BJ (cell line): ENCODE measurements around the gene CCNL1. TPM values are rescaled to one million over a fixed set of nuclear protein-coding genes. Genes with fewer than 3 reads are reported as not detected.
"Not testable (repeated sequence)": the region's sequence is repeated elsewhere in the genome, so short reads cannot be mapped to it uniquely, and the experiment has no call there.

ENCODE experiments used
- CTCF ChIA-PET: fragments of 350-600 bp; formaldehyde crosslinking; extraction: SDS; loops from one replicate; lab custom pipeline; 2021; ENCODE audit warnings: antibody characterized with exemption, inconsistent platforms; lab: Yijun Ruan, JAX
- POLR2A ChIA-PET: fragments of 300-600 bp; sonication (Branson Sonifier 250); formaldehyde crosslinking; extraction: SDS; loops from one replicate; lab custom pipeline; 2021; ENCODE audit warnings: antibody characterized with exemption; lab: Charles Lee
- DNase-seq: peaks from one replicate; pipeline ENCODE4 v3.0.0-alpha.2; 2011; ENCODE audit warnings: low read depth
- H3K27me3 ChIP-seq: 2 replicates; pipeline ENCODE4 v1.6.0; 2011; ENCODE audit warnings: low read length; ENCODE audit not compliant: control insufficient read depth, insufficient read depth
- H3K36me3 ChIP-seq: 2 replicates; pipeline ENCODE4 v1.5.1; 2011; ENCODE audit warnings: low read length; ENCODE audit not compliant: control insufficient read depth, insufficient read depth
- H3K4me3 ChIP-seq: 2 replicates; pipeline ENCODE4 v1.5.1; 2011; ENCODE audit warnings: low read depth, mild to moderate bottlenecking, control low read depth, low read length
- polyA plus RNA-seq: library from polyadenylated mRNA; depleted of rRNA; stranded (reverse); fragments of >200 nt; gene quantifications from 2 replicates; pipeline ENCODE4 v1.2.3, GENCODE V29; 2011
- TF ChIP-seq, protein P1 (sequence below): IDR thresholded peaks from 2 replicates; pipeline ENCODE4 v1.5.1; 2011; ENCODE audit warnings: low read depth, mild to moderate bottlenecking, control low read depth, inconsistent platforms, low read length, moderate library complexity; ENCODE audit not compliant: insufficient read depth

CCNL1 gene
- polyA plus RNA-seq, 1 experiment, result 145 TPM

GRCh38 chr3:157199841-157200240 lies 39.9 kb upstream of the CCNL1 start:
- Histone ChIP-seq H3K27me3 (no peaks in the 10 kb centered on the region), H3K36me3 (no peaks in the 10 kb centered on the region), H3K4me3 (no peak overlapping the region)
- ChIA-PET CTCF (no interaction called here), POLR2A (interaction anchor here (0.7 kb wide), 1 partner anchor 45 kb away, joined by 4 read pairs; no protein-coding TSS in a partner anchor)
- TF ChIP-seq, protein P1, sequence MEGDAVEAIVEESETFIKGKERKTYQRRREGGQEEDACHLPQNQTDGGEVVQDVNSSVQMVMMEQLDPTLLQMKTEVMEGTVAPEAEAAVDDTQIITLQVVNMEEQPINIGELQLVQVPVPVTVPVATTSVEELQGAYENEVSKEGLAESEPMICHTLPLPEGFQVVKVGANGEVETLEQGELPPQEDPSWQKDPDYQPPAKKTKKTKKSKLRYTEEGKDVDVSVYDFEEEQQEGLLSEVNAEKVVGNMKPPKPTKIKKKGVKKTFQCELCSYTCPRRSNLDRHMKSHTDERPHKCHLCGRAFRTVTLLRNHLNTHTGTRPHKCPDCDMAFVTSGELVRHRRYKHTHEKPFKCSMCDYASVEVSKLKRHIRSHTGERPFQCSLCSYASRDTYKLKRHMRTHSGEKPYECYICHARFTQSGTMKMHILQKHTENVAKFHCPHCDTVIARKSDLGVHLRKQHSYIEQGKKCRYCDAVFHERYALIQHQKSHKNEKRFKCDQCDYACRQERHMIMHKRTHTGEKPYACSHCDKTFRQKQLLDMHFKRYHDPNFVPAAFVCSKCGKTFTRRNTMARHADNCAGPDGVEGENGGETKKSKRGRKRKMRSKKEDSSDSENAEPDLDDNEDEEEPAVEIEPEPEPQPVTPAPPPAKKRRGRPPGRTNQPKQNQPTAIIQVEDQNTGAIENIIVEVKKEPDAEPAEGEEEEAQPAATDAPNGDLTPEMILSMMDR, result no peak
- no peak for DNase-seq

- POLR2A ChIA-PET, result no interaction called here
- no peak for DNase-seq
- Histone ChIP-seq H3K27me3 (no peaks in the 10 kb centered on the region), H3K4me3 (no peak overlapping the region), H3K36me3 (no peaks in the 10 kb centered on the region)
- CTCF ChIA-PET, result interaction anchor here (1.9 kb wide), 1 partner anchor 9 kb away, joined by 4 read pairs; no protein-coding TSS in a partner anchor
- TF ChIP-seq, protein P1, result no peak
Observed at GRCh38 chr3:157195965-157196364, 36.0 kb upstream of the CCNL1 start.

DNA sequence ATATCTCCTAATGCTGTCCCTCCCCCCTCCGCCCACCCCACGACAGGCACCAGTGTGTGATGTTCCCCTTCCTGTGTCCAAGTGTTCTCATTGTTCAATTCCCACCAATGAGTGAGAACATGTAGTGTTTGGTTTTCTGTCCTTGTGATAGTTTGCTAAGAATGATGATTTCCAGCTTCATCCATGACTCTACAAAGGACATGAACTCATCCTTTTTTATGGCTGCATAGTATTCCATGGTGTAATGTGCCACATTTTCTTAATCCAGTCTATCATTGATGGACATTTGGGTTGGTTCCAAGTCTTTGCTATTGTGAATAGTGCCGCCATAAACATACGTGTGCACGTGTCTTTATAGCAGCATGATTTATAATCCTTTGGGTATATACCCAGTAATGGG lies 31.2 kb upstream of the CCNL1 start:
- CTCF ChIA-PET, DNase-seq: not testable (repeated sequence)

DNA sequence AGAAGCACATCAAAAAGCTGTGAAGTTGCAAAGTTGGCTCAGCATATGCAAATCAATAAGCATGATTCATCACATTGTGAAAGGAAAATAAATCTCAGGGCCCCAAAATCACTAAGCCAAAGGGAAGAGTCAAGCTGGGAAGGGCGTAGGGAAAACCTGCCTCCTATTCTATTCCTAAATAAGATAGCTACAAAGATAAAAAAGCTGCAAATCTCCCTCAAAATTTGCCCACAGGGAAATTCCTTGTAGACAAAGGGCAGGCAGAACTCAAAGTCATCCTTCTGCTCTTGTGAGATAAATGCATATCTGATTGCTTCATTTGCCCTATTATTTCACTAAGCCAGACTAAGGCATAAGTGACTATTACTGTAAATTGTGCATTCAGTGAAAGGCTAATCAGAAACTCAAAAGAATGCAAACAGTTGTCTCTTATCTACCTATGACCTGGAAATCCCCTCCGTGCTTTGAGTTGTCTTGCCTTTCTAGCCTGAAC lies 30.5 kb upstream of the CCNL1 start:
- Histone ChIP-seq H3K36me3 (0 out of 2 replicates have a peak, but pooled peaks cover 3% of the 10 kb centered on the region), H3K4me3 (no peak overlapping the region), H3K27me3 (no peaks in the 10 kb centered on the region)
- DNase-seq, result no peak
- CTCF ChIA-PET, result no interaction called here
- TF ChIP-seq, protein P1, result no peak
- POLR2A ChIA-PET, result no interaction called here

More for the DNA sequence above, 31.2 kb upstream of the CCNL1 start:
- H3K4me3 ChIP-seq, H3K36me3 ChIP-seq, POLR2A ChIA-PET, H3K27me3 ChIP-seq: not testable (repeated sequence)

DNA sequence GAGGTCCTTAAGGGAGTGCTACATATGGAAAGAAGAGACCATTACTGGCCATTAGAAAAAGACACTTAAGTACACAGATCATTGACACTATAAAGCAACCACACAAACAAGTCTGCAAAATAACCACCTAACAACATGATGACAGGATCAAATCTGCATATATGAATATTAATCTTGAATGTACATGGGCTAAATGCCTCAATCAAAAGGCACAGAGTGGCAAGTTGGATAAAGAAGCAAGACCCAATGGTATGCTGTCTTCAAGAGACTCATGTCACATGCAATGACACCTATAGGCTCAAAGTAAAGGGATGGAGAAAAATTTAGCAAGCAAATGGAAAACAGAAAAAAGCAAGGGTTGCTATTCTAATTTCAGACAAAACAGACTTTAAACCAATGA lies 28.4 kb upstream of the CCNL1 start:
- 0 out of 2 replicates have a peak, but pooled peaks cover 3% of the 10 kb centered on the region for H3K36me3 ChIP-seq
- POLR2A ChIA-PET, result no interaction called here
- no peak overlapping the region for H3K4me3 ChIP-seq
- CTCF ChIA-PET, result interaction anchor here (1.1 kb wide), 1 partner anchor 13 kb away, joined by 6 read pairs; no protein-coding TSS in a partner anchor
- H3K27me3 ChIP-seq, result no peaks in the 10 kb centered on the region
- TF ChIP-seq, protein P1, result no peak
- no peak for DNase-seq

DNA sequence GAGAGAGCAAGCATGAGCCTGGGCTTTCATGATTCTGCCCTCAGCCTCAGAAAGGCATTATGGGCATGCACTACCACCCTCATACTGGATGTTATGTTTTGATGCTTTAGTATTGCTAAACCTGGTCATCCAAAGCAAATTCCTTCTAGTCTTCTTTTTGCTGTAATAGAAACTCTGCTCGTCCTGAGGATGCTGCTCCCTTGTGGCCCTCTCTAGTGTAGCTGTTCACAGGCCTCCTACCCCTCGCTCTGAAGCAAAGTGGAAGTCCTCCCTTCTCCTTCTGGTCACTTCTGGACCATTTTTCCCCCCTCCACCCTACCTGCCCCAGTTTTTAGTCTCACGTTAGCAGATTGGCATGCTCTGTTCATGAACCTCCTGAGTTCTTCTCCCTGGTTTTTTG lies 22.9 kb upstream of the CCNL1 start:
- ChIA-PET POLR2A (no interaction called here), CTCF (no interaction called here)
- no peak for DNase-seq
- Histone ChIP-seq H3K27me3 (no peaks in the 10 kb centered on the region), H3K4me3 (no peak overlapping the region), H3K36me3 (peaks cover 3% of the 10 kb centered on the region; the same call in 1 of the 2 replicates)
- TF ChIP-seq, protein P1, result peak; percentile 24; the same call in 1 of the 2 replicates
